GM19025 (cell line): ENCODE measurements around the gene ROBO2.

Experiments used
- ATAC-seq: cut with Tn5 transposase; IDR thresholded peaks from one replicate; pipeline ENCODE4 v1.9.1; 2021; ENCODE audit warnings: mild to moderate bottlenecking, low read depth, moderate library complexity; ENCODE audit not compliant: unreplicated experiment

The ROBO2 gene

DNA sequence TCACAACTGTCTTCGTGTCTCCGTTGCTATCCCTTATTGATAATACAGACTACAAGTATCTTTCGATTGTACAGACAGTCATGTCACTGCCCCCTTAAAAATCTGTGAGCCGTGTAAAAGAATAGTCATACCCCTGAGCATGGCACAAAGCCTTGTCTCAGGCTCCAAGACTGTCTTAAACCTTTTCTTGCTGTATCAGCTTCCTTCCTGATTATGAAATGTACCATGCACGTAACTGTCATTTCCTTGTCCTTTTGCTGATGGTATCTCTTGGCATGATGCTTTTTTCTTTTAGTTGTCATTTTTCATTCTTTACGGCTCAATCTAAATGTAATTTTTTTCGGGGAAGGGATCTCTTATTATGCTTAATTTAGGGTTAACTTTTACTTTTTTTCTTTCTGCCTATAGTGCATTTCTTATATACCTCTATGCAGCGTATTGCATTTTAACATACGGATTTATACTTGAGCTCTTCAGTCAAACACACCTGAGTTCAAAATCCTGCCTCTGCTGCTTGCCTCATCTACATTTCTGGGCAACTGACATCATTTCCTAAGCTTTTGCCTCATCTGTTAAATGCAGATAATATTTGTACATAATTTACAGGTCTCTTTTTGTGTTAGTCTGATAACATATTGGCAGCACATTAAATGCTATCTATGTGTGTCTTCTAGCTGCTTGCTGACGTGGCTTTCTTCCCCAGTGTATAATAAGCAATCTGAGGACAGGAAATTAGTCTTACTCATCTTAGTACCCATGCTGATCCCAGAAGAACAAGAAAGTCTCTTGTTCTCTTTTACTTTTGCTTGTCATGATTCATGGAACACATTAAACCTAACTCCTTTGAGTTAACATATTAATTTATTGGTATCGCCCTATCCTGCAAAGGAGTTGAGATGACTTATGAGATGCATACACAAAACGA, 57.3 kb downstream of the ROBO2 start:
- no peak for ATAC-seq

DNA sequence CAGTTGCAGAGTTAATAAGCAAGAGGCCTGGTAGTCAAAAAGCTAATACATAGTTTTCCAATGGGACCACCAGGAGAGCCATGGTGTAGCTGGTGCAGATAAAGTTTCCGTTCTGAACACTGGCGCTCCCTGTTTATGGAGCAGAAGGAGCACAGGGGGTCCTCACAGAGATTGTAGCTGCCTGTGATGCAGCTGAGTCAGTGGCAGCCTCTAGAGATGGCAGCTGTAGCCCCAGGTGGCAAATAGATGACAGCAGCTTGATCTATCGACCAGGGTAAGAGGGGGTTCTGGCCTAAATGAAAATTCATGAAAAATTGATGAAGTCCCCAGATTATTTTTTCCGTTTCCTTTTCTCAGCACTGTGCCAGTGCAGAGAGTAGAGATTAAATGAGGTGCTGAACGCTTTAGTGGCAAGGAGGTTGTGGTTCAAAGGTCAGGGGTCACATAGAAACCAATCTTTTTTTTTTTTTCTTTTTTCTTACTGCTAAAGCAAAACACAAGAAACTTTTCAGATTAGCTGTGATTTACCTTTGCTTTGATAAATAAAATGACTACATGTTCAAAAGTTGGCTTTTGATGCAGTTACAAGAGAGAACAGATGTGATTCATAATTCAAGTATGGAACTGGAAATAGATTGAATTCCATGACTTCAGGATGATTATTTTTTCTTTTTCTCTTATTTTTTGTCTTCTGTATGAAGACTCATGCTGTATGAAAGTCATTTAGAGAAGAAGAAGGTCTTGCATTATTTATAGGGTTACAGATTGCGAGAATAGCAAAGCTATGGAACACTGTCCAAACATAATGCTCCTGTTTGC, 63.3 kb downstream of the ROBO2 start:
- no peak for ATAC-seq

DNA sequence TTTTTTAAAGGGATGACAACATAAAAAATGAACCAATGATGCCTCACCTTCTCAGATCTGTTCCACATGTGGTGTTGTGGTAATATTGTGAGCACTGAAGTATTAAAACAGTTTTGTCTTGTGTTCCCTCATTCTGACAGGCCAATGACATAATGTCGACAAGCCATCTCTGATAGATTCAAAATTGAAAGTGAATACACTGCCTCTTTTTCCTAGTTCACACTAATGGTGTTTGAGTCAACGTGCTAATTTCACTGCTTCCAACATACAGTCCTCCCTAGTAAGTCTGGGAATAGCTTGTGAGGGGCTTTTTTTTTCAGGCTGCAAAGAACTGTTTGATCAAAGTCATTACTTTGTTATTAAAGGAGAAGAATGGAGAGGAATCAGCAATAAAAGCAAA, 82.8 kb downstream of the ROBO2 start:
- no peak for ATAC-seq

DNA sequence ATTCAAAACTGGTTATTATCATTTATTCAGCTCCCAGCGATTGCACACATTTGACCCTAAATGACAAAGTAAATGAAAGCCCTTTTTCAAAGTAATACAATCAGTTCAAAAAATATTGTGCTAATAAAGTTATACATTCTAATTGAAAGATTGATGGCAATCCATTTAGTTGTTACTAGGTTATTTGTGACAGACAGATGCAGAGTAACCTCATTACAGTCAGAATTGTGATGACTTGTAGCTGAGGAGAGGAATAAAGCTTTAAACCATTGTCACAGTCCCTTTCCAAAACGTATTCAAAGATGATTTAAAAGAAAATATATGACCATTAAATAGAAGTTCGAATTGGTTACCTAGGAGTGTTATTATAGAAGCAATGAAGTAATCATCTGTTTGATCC, 86.1 kb downstream of the ROBO2 start:
- no peak for ATAC-seq

DNA sequence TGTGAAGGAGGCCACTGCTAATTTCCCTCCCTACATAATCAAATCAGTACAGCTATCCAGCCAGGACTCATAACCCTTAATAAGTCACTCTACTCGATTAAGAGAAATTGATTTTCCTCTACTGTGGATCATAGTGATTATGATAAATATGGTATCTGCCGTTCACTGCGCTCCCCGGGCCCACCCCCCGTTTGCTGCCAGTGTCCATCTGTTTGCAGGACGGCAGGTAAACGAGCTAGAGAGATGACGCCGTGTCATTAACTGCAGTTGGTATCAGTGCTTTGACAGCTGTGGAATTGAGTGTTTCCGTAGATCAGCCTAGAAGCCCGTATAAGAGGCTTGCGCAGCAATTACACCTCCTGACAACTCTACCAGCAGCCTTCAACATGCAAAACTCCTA, 94.9 kb downstream of the ROBO2 start:
- ATAC-seq, result no peak

DNA sequence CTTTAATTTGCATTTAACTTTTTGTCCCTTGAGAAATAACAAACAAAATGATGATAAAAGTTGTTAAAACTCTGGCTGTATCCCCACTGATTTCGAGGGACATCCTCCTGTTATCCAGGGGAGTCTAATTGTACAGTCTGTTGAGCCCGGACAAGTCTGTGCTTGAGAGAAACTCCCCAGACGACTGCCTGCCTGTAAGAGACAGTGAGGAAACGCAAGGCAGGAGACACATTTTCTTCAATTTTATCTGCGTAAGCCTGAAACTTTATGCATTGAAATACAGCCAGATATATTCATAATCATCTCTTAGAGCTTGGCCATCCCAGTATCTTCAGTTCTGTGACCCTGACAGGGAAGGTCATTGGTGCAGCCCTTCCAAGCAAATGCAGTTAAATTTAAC, 97.7 kb downstream of the ROBO2 start:
- no peak for ATAC-seq

DNA sequence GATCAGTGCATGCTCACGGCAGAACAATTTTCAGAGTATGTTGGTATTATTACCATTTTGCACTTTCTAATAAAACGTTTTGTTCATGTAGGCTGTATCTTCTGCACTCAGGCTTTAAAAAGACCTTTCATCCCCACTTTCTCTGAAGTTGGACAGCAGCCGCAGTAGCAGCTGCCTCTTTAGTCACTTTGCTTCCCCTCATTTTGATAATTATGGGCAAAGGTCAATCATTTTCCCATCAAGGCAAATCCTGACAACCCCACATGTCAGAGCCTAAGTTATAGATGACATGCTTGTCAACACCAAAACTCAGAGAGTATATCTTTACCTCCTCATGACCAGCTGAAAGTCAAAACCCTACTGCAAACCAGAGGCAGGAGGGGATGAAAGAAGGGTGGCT, 99.7 kb downstream of the ROBO2 start:
- ATAC-seq, result no peak

DNA sequence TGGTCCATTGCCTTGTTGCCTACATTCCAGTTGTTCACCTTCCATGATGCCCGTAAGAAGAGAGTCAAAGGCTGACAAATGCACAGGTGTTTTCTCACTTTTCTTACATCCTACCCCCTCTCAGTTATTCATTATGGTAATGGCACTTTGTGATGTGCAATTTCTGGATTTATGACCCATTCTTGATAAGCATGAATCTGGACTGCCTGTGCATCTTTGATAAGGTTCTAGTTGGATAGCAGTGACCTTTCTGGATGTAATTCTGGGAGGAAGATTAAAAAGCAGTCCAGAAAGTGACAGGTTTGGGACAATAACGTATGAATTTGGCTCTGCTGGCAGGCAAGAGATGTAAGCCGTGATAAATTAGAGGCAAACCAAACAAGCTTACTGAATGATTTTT, 101.5 kb downstream of the ROBO2 start:
- ATAC-seq, result no peak

DNA sequence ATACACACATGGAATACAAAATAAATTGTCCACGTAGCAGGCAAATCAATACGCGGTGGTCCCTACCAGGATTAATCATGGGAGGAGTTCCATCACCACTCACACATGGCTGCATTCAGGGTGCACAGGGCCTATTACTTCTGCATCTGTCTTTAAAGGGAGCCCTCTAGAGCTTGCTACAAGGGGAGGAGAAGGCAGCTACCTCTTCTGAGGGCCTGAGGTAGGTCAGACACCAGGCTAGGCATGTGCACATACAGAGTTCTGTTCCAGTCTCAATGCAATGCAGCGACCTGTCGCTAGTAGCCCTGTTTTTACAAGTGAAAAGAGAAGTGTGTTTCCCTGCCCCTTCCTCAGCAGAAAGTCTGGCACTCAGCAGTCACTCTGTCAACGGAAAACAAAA, 102.7 kb downstream of the ROBO2 start:
- no peak for ATAC-seq

DNA sequence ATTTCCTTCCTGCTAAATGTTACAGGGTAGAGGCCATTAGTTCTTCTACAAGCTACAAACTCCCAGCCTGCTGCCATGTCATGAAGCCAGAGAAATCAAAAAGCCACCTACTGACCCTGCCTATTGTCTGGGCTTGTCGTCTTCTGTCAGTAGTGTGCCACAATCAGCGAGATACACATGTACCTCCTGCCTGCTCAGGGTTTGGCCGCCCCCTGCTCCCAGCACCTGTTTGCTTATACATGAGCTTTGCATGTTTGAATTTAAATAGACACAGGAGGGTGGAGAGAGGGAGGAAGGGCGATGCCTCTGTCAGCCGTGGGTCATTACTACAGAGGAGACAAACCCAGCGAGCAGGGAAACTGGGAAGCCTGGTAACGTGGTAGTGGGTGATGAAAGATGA, 106.1 kb downstream of the ROBO2 start:
- no peak for ATAC-seq

DNA sequence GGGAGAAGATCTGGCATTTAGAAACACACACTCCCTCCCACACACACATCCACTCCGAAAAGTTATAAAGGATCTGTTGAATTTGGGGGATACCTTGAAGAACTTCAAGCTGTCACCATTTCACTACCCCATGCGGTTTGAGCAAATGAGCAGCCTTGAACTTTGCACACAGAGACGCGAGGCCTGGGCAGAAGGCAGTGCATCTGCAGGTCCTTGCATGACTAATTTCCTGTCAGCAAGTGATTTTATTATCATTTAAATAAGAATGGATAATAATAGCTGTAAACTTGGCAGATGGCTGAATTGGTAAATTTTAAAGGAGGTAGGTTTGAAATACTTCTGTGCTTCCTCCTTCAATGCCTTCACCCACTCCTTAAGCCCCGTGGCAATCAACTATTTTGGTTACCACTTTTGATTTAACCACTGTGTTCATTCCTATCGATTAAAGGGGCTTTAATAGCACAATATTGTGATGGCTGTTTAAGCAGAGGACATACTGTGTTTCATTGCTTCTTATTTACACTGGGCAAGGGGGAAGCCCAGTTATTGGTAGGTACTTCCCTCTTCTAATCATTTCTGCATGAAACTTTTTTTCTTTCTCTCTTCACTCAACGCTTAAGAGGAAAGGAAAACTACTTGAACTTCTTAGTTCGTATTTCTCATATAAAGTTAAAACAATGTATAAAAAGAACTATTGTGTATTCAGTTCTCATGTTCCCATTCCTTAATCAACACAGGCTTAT, 108.1 kb downstream of the ROBO2 start:
- no peak for ATAC-seq

DNA sequence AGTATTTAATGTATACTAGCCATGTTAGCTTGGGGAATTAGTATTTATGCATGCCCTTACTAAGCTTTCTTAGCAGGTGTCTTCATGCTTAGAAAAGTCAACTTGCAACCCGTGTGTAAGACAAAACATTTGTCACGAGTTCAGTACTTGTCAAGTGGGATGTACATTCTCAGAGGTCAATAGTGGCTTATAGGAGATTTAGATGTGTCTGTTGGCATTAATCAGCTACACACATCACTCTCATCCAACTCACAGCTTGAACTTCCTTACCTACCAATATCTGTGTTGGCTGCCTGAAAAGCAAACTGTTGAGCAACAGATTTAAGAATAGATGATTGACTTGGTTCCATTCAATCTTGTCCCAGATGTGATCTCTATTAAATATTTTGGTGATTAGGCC, 109.5 kb downstream of the ROBO2 start:
- ATAC-seq, result no peak

DNA sequence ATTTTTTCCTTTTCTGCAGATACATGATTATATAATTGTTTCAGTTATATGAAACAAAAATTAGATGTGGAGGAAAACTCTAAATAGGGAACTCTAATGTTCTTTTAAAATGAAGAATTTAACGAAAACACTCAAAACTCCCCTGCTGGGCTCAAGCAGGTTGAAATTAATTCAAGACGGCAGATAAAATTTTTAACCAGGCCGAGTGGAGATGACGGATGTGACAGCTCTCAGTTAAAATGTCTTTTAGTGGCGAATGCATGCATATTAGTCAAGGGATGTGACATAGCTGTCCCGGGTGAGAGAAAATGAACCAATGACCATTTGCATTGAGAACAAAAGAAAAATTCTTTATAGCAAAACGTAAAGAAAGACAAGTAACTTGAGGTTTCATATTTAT, 110.1 kb downstream of the ROBO2 start:
- ATAC-seq, result no peak

DNA sequence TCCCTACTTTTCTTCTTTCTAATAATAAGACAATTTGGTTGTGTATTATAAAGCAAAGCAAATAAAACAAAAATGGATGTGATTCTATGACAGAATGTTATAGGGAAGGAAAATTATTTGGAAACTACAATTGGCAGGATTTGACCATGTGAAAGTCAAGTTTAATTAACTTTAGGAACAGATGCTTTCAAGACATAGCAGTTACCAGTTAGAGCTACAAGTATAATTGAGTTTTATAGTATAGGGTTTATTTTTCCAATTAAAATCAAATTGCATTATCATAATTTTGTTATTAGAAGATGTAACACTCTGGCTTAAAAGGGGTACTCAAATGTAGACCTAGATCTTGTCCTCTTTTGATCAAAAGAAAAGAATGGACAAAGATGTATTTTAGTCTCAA, 110.9 kb downstream of the ROBO2 start:
- ATAC-seq, result no peak

DNA sequence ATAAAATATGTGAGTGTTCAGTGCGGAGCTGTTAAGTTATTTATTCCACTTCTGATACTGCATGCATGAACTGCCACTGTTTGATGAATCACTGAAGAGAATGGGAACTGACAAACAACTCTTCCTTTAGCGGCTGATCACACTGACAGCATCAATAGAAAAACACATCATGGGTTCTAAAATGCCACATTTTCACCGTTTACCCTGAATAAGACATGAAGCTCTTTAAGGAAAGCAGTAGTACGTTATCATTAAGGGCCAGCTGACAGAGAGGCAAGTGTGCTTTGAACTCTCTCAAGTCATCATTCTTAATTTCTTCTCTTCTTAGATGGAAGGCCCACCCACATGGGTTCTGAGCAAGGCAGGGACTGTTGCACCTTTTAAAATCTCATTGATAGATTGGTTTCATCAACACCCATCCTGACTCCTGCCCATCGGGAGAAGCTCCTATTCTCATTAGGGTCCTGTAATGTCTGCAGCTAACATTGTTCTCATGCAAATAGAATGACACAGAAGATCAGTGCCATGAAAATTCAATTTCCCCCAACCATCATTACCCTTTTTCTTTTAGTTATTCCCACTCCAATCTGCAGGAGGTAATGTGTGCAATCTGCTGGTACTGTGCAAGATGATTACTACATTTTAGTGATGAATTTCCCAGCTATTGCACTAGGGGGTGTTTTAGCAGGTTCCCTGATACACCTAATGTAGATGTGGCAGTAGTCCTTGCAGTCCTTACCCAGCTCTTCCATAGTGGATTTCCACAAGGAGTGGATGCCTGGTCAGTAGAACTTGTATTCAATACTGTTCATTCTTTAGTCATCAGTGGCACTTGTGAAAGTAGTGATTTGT, 119.1 kb downstream of the ROBO2 start:
- no peak for ATAC-seq

DNA sequence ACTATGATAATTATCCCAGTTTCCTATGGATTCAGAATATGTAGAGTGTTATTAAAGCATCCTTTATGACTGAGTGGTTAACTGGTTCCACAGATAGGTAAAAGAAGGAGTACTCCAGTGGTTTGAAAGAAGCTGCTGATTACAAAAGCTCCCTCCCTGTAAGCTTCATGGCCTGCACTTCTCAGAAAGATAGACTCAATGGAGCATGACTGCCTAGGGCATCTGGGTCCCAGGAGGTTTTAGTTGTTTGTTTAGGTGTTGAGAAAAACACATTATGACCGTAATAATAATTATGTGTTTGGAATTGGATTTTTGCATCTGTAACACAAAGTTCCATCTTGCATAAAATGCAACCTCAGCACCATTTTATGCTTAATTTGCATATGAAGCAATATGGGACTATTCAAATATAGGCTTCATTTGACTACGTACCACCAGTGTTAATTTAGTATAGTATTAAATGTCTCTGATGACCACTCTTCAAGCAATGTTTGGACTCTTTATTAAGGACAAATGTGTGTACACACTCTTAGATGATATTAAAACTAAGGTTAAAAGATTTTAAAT, 121.1 kb downstream of the ROBO2 start:
- no peak for ATAC-seq

DNA sequence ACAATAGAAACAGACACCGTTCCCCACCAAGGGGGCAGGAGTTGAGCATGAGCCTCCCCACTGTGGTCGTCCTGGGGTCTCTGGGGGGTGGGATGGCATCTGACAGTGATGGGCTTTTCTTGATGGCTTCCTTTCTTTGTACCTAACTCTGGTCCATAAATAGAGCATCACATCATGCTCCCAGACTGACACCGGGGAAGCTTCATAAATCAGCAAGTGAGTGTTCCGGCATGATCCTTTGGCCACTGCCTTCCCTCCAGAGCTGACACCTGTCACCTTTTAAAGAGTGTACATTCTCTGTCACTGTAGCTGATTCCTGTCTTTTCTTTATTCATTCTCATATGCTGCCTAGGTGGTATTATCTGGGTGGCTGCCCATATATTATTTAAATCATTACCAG, 129.9 kb downstream of the ROBO2 start:
- no peak for ATAC-seq

DNA sequence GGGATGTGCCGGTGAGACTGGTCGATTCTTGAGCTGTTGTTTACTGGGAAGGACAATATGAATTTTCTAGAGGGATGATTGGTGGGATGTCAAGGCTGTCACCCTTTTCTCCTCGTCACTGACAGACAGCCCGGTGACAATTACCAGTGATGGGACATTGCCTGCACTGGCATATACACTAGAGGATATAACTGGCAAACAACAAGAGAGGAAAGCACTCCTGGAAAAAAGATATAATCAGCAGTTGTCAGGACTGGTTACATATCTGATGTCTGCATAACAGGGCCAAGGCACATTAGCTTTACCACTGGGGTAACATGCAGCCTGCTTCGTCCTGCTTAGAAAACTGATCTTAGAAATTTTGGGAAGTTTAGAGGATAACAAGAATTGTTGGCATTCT, 131.1 kb downstream of the ROBO2 start:
- no peak for ATAC-seq

DNA sequence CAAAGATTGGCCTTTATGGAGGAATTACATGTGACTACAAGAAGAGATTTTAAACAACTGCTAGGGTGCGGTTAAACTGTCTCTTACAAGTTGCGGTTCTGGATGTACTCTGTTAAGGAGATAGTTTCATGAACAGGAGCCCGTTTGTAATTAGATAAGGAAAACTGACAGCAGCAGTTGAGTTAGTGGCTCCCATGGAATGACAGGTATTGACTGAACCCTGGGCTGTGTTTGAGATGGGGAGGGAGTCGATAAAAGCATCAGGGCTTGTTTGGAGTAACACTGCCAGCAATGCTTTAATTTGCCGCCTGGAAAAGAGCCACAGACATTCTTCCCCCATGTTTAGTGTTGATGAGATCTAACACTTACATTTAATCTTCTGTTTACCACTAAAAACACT, 139.9 kb downstream of the ROBO2 start:
- ATAC-seq, result no peak

DNA sequence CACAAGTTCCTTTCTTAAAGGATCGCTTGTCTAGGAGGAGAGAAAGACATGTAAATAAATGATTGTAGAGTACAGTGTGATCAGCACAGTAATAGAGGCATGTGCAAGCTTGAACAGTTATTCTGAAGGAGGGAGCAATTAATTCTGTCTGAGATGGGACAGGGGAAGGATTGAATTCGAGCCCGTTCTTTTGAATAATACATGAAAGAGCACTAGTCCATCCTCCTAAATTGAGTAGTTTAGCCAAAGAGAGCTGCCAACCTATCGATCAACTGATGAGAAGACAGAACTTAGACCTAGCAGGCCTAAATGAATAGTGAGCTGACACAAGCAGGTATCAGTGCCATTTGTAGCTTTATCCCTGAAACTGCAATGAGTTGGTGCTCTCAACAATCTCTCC, 142.4 kb downstream of the ROBO2 start:
- ATAC-seq, result no peak
